Mesothelial cell of epicardium (in vitro differentiated cells): Measurements from ENCODE around the gene LRR1. TPM values are rescaled to one million over a fixed set of nuclear protein-coding genes. Genes with fewer than 3 reads are reported as not detected.

Experiments used
- DNase-seq, 2 experiments: peaks; one replicate each; pipeline ENCODE4 v3.0.0; 2021; ENCODE audit warnings: low spot score in 2 of 2; ENCODE audit not compliant: unreplicated experiment in 2 of 2
- H3K27ac Mint-ChIP-seq: 2 replicates; pipeline ENCODE4 v1.8.0; 2021; ENCODE audit warnings: mixed read lengths
- H3K27me3 Mint-ChIP-seq: 2 replicates; pipeline ENCODE4 v1.8.0; 2021; ENCODE audit warnings: low read depth, mixed read lengths
- H3K36me3 Mint-ChIP-seq: 2 replicates; pipeline ENCODE4 v1.8.0; 2021; ENCODE audit warnings: mixed read lengths
- H3K4me1 Mint-ChIP-seq: 2 replicates; pipeline ENCODE4 v1.8.0; 2021; ENCODE audit warnings: mixed read lengths
- H3K4me3 Mint-ChIP-seq: 2 replicates; pipeline ENCODE4 v1.8.0; 2021; ENCODE audit warnings: mild to moderate bottlenecking, moderate library complexity, mixed read lengths
- H3K9me3 Mint-ChIP-seq: 2 replicates; pipeline ENCODE4 v1.8.0; 2021; ENCODE audit warnings: mixed read lengths
- CTCF ChIP-seq: fragments of 200-600 bp; sonication (generic); IDR thresholded peaks from one replicate; pipeline ENCODE4 v1.5.0; 2021; ENCODE audit warnings: antibody characterized with exemption; ENCODE audit not compliant: unreplicated experiment
- total RNA-seq: library from RNA; stranded (reverse); gene quantifications from 3 replicates; pipeline ENCODE4 v1.2.1, GENCODE V29; 2021

LRR1 gene
- total RNA-seq, 1 donor from 2014 or later = 9.2 TPM

DNA sequence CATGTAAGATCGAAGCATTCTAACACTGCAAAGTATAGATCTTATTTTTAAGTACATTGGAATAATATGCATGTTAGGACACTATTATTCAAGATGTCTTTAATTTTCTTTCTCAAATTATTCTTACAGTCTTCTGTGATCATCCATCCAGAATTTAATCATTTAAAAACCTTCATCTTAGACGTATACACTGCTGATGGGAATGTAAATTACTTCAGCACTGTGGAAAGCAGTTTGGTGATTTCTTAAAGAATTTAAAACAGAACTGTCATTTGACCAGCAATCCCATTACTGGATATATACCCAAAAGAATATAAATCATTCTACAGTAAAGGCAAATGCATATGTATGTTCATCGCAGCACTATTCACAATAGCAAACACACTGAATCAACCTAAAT is 9.4 kb upstream of the LRR1 start:
- DNase-seq = no peak
- Mint-ChIP-seq H3K36me3 (no peaks in the 10 kb centered on the region), H3K27ac (no peak overlapping the region), H3K27me3 (no peaks in the 10 kb centered on the region), H3K9me3 (no peaks in the 10 kb centered on the region), H3K4me1 (peaks cover 18% of the 10 kb centered on the region), H3K4me3 (no peak overlapping the region)
- no peak for TF ChIP-seq CTCF

DNA sequence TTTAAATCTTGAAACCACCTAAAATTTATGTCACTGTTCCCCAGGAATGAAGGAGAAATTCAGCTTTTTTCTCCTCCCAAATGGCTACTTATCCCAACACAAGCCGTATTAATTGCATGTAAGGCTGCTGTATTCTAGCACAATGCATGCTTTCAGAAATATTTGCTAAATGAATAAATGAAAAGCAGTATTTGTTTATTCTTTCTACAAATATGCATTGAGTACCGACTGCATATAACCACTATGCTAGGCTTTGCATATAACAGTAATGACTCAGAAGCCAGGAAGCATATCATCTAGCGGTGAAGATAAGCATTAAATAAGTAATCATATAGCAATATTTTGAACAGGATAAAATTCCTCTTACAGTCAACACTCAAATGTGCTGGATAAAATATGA is 5.7 kb upstream of the LRR1 start:
- H3K27me3 Mint-ChIP-seq = no peaks in the 10 kb centered on the region
- no peak for DNase-seq
- no peak overlapping the region for H3K4me3 Mint-ChIP-seq
- no peaks in the 10 kb centered on the region for H3K9me3 Mint-ChIP-seq
- TF ChIP-seq CTCF = no peak
- peaks cover 34% of the 10 kb centered on the region for H3K4me1 Mint-ChIP-seq
- H3K27ac Mint-ChIP-seq = no peak overlapping the region
- no peaks in the 10 kb centered on the region for H3K36me3 Mint-ChIP-seq

DNA sequence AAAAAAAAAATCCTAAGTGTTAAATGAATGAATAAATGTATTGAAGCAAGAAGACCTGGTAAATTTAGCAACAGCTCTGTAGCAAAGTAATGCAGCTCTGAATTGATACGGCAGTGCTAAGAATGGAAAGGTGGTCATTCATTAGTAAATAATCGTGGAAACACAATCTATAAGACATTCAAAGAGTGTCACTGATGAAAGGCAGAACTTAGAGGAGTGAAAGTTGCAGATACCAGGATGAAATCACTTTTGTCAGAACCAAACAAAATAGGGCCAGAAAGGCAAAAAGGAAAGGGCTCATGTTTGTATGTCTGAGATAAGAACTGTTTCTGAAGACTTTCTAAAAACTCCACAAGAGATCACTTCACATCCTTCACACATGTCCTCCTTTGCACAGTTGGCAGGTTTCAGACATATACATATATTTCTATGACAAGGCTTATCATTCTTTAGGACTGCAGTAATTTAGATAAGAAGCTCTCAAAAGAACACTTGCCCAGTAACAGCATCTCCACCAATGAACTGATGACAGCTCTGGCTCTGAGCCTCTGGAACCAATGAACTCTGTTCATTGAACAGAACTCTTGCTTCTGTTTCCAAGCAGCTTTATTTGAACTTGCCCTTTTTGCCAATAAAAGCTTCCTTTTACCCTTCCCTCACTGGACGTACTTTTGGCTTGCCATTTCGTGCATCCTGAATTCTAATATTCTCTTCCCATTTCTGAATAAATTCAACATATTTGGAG is 4.2 kb upstream of the LRR1 start:
- no peak for TF ChIP-seq CTCF
- Mint-ChIP-seq H3K27ac (peak overlapping the region; percentile 87), H3K36me3 (no peaks in the 10 kb centered on the region), H3K4me3 (peak overlapping the region; percentile 25), H3K9me3 (no peaks in the 10 kb centered on the region), H3K27me3 (no peaks in the 10 kb centered on the region), H3K4me1 (peaks cover 38% of the 10 kb centered on the region)
- DNase-seq = no peak

DNA sequence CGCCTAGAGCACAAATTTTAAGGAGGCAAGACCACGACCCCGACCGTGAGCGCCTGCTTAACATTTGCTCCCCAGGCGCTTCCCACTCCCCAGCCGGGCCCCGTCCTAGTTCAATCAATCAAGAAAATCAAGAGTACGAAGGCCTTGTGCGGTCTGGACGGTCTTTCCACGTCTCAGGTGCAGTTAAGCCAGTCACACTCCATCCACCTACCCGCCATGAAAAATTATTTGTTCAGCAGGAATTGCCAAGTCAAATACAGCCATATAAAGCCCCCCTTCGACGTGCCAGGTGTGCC is 603 bp upstream of the LRR1 start:
- TF ChIP-seq CTCF = no peak
- Mint-ChIP-seq H3K36me3 (no peaks in the 10 kb centered on the region), H3K4me1 (peaks cover 45% of the 10 kb centered on the region), H3K27ac (peak overlapping the region; percentile 93), H3K9me3 (no peaks in the 10 kb centered on the region), H3K4me3 (peak overlapping the region; percentile 82), H3K27me3 (no peaks in the 10 kb centered on the region)
- no peak for DNase-seq

DNA sequence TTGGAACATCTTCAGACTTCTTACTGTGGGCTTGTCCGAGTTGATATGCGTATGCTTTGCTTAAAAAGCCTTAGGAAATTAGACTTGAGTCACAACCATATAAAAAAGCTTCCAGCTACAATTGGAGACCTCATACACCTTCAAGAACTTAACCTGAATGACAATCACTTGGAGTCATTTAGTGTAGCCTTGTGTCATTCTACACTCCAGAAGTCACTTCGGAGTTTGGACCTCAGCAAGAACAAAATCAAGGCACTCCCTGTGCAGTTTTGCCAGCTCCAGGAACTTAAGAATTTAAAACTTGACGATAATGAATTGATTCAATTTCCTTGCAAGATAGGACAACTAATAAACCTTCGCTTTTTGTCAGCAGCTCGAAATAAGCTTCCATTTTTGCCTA is 8.8 kb downstream of the LRR1 start:
- H3K4me3 Mint-ChIP-seq = no peak overlapping the region

More for the DNA sequence above, 8.8 kb downstream of the LRR1 start:
- H3K27me3 Mint-ChIP-seq = no peaks in the 10 kb centered on the region
- peaks cover 5% of the 10 kb centered on the region for H3K36me3 Mint-ChIP-seq
- no peak overlapping the region for H3K27ac Mint-ChIP-seq
- no peaks in the 10 kb centered on the region for H3K9me3 Mint-ChIP-seq
- peaks cover 10% of the 10 kb centered on the region for H3K4me1 Mint-ChIP-seq
- DNase-seq = no peak
- no peak for TF ChIP-seq CTCF
